ENCODE data around the gene DIAPH2. TPM values are rescaled to one million over a fixed set of nuclear protein-coding genes. Genes with fewer than 3 reads are reported as not detected.

DIAPH2 gene
- total RNA-seq, 1 donor from 2014 or later = 12.3 TPM

GRCh38 chrX:97199501-97199900 lies 514.9 kb downstream of the DIAPH2 start:
- Histone ChIP-seq H3K27me3 (ENCODE audit: control insufficient read depth, insufficient read depth, low read length) (no peaks in the 10 kb centered on the region), H3K4me3 (ENCODE audit: low read depth, low read length) (no peak overlapping the region), H3K36me3 (ENCODE audit: control insufficient read depth, insufficient read depth, low read length) (no peaks in the 10 kb centered on the region)
- no peak for TF ChIP-seq CTCF (IDR thresholded peaks at IDR 0.05; ENCODE audit: insufficient read depth, low read length, poor library complexity, severe bottlenecking)
- DNase-seq (ENCODE audit: low read depth) = no peak

GRCh38 chrX:97200454-97200853 lies 515.8 kb downstream of the DIAPH2 start:
- no peak for DNase-seq (ENCODE audit: low read depth)
- no peak for TF ChIP-seq CTCF (IDR thresholded peaks at IDR 0.05; ENCODE audit: insufficient read depth, low read length, poor library complexity, severe bottlenecking)

DNA sequence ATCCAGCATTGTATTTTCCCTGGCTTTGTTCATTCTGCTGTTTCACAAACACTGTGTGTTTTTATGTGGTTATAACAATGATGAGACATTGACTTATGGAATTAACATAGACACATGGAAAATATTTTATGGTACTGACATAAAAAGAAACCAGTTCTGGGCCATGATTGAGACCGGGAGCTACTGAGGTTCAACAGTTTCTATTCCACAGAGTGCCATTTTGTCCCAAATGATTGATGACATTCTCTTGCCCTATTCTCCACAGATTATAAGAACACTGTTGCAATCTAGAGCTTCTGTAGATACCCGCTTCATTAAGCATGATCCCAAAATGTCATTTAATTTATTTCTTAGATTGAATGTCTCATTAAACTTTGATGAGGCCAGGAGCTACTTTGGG lies 525.9 kb downstream of the DIAPH2 start:
- no peak for DNase-seq (ENCODE audit: low read depth)
- TF ChIP-seq CTCF (IDR thresholded peaks at IDR 0.05; ENCODE audit: insufficient read depth, low read length, poor library complexity, severe bottlenecking) = no peak
- no peaks in the 10 kb centered on the region for H3K27me3 ChIP-seq (ENCODE audit: control insufficient read depth, insufficient read depth, low read length)
- H3K4me3 ChIP-seq (ENCODE audit: low read depth, low read length) = no peak overlapping the region
- no peaks in the 10 kb centered on the region for H3K36me3 ChIP-seq (ENCODE audit: control insufficient read depth, insufficient read depth, low read length)

More at GRCh38 chrX:97200454-97200853, 515.8 kb downstream of the DIAPH2 start:
- H3K36me3 ChIP-seq (ENCODE audit: control insufficient read depth, insufficient read depth, low read length) = no peaks in the 10 kb centered on the region
- no peak overlapping the region for H3K4me3 ChIP-seq (ENCODE audit: low read depth, low read length)
- H3K27me3 ChIP-seq (ENCODE audit: control insufficient read depth, insufficient read depth, low read length) = no peaks in the 10 kb centered on the region

DNA sequence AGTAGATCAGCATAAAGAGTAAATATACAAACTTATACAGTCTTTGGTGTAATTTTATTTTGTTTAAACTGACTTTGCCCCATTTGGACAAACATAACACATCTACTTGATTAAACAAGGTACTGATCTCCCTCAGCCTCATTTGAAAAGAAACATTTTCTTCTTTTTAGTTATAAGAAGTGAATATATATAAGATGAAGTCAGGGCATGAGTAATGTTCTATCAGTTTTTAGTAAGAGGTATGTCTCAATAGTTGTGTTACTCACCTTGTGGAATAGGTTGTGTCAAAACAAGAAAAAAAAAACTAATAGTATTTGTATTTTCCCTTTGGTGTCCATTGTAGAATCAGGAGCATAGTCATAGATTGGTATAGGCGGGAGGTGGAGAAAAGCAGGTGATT lies 526.4 kb downstream of the DIAPH2 start:
- Histone ChIP-seq H3K27me3 (ENCODE audit: control insufficient read depth, insufficient read depth, low read length) (no peaks in the 10 kb centered on the region), H3K36me3 (ENCODE audit: control insufficient read depth, insufficient read depth, low read length) (no peaks in the 10 kb centered on the region), H3K4me3 (ENCODE audit: low read depth, low read length) (no peak overlapping the region)
- no peak for DNase-seq (ENCODE audit: low read depth)
- no peak for TF ChIP-seq CTCF (IDR thresholded peaks at IDR 0.05; ENCODE audit: insufficient read depth, low read length, poor library complexity, severe bottlenecking)

DNA sequence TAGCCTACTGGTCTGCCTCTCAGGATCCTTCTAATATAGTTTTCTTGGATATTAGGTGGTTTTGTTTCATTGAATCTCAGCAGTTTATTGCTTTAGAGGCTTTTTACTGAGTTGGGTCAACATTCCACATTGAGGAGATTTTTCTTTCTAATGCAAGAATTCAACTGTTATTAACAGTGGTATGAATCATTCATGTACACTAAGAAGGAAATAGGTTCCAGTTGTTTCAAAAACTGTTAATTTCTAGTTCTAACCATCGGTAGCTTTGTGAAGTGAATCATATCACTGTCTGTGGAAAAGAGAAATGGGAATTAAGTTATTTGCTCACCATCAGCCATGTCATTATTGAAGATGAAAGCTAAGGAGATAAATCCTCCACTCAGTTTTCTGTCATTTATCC lies 530.5 kb downstream of the DIAPH2 start:
- no peak overlapping the region for H3K4me3 ChIP-seq (ENCODE audit: low read depth, low read length)
- no peak for DNase-seq (ENCODE audit: low read depth)
- no peaks in the 10 kb centered on the region for H3K27me3 ChIP-seq (ENCODE audit: control insufficient read depth, insufficient read depth, low read length)
- no peak for TF ChIP-seq CTCF (IDR thresholded peaks at IDR 0.05; ENCODE audit: insufficient read depth, low read length, poor library complexity, severe bottlenecking)
- H3K36me3 ChIP-seq (ENCODE audit: control insufficient read depth, insufficient read depth, low read length) = no peaks in the 10 kb centered on the region

GRCh38 chrX:97224148-97224547 lies 539.5 kb downstream of the DIAPH2 start:
- no peak for TF ChIP-seq CTCF (IDR thresholded peaks at IDR 0.05; ENCODE audit: insufficient read depth, low read length, poor library complexity, severe bottlenecking)
- Histone ChIP-seq H3K4me3 (ENCODE audit: low read depth, low read length) (no peak overlapping the region), H3K36me3 (ENCODE audit: control insufficient read depth, insufficient read depth, low read length) (no peaks in the 10 kb centered on the region), H3K27me3 (ENCODE audit: control insufficient read depth, insufficient read depth, low read length) (no peaks in the 10 kb centered on the region)
- no peak for DNase-seq (ENCODE audit: low read depth)
